Osteoblast (primary cell): ENCODE results near the gene FBXW7. TPM values are rescaled to one million over a fixed set of nuclear protein-coding genes. Genes with fewer than 3 reads are reported as not detected.

Experiments used
- DNase-seq: peaks from one replicate; pipeline ENCODE4 v3.0.0; 2011; ENCODE audit warnings: low spot score, mixed read lengths; ENCODE audit not compliant: insufficient read length; ENCODE audit errors: missing footprints
- H2AFZ ChIP-seq: 2 replicates; pipeline ENCODE4 v1.6.0; 2011; ENCODE audit warnings: mild to moderate bottlenecking, low read length
- H3K27ac ChIP-seq: 2 replicates; pipeline ENCODE4 v1.5.1; 2011; ENCODE audit warnings: mild to moderate bottlenecking, low read depth, low read length, moderate library complexity
- H3K27me3 ChIP-seq: 2 replicates; pipeline ENCODE4 v1.6.0; 2012; ENCODE audit warnings: mild to moderate bottlenecking, control low read depth, inconsistent platforms, low read length, moderate library complexity; ENCODE audit not compliant: insufficient read depth
- H3K36me3 ChIP-seq: 2 replicates; pipeline ENCODE4 v1.5.1; 2011; ENCODE audit warnings: mild to moderate bottlenecking, low read length, control low read depth, moderate library complexity; ENCODE audit not compliant: insufficient read depth
- H3K4me1 ChIP-seq: 2 replicates; pipeline ENCODE4 v1.5.1; 2011; ENCODE audit warnings: mild to moderate bottlenecking, low read length, control low read depth, moderate library complexity; ENCODE audit not compliant: insufficient read depth
- H3K4me2 ChIP-seq: 2 replicates; pipeline ENCODE4 v1.6.0; 2011; ENCODE audit warnings: mild to moderate bottlenecking, low read length; ENCODE audit not compliant: insufficient read depth
- H3K4me3 ChIP-seq: fragments of 200-600 bp; sonication (generic); 3 replicates; pipeline ENCODE4 v1.5.1; 2012; ENCODE audit warnings: mild to moderate bottlenecking, low read length, inconsistent platforms; ENCODE audit not compliant: insufficient read depth
- H3K79me2 ChIP-seq: 2 replicates; pipeline ENCODE4 v1.6.0; 2012; ENCODE audit warnings: mild to moderate bottlenecking, low read length, control low read depth, inconsistent platforms; ENCODE audit not compliant: insufficient read depth
- H3K9me3 ChIP-seq: 2 replicates; pipeline ENCODE4 v1.5.1; 2011; ENCODE audit warnings: low read depth, low read length, control low read depth
- H4K20me1 ChIP-seq: 2 replicates; pipeline ENCODE4 v1.6.0; 2012; ENCODE audit warnings: mild to moderate bottlenecking, low read length, control low read depth; ENCODE audit not compliant: insufficient read depth
- CTCF ChIP-seq: IDR thresholded peaks from 2 replicates; pipeline ENCODE4 v1.5.1; 2011; ENCODE audit warnings: mild to moderate bottlenecking, low read depth, low read length, moderate library complexity; ENCODE audit errors: extremely low read depth
- total RNA-seq: library from RNA; depleted of rRNA; stranded (reverse); fragments of >200 nt; gene quantifications from 2 replicates; pipeline ENCODE4 v1.2.3, GENCODE V29; 2012

The FBXW7 gene
- total RNA-seq, 1 donor: 74.9 TPM

- H3K4me2 ChIP-seq: no peak overlapping the region
- H3K27me3 ChIP-seq: no peaks in the 10 kb centered on the region
- no peak overlapping the region for H2AFZ ChIP-seq
- no peak overlapping the region for H3K4me3 ChIP-seq
- no peak for TF ChIP-seq CTCF
- no peaks in the 10 kb centered on the region for H3K9me3 ChIP-seq
- peaks cover 17% of the 10 kb centered on the region for H3K4me1 ChIP-seq
- peaks cover 46% of the 10 kb centered on the region for H3K79me2 ChIP-seq
- no peak for DNase-seq
- no peaks in the 10 kb centered on the region for H3K36me3 ChIP-seq
- peak overlapping the region; percentile 65 for H3K27ac ChIP-seq
- H4K20me1 ChIP-seq: peaks cover 3% of the 10 kb centered on the region
Observed at GRCh38 chr4:152478461-152479237, 57.2 kb downstream of the FBXW7 start.

GRCh38 chr4:152476796-152477195 lies 59.1 kb downstream of the FBXW7 start:
- Histone ChIP-seq H3K27ac (no peak overlapping the region), H3K27me3 (no peaks in the 10 kb centered on the region), H3K4me2 (no peak overlapping the region), H3K9me3 (no peaks in the 10 kb centered on the region), H3K4me3 (no peak overlapping the region), H3K79me2 (peaks cover 53% of the 10 kb centered on the region), H4K20me1 (peaks cover 3% of the 10 kb centered on the region), H2AFZ (no peak overlapping the region), H3K36me3 (no peaks in the 10 kb centered on the region), H3K4me1 (peaks cover 17% of the 10 kb centered on the region)
- TF ChIP-seq CTCF: no peak
- no peak for DNase-seq

- no peak overlapping the region for H2AFZ ChIP-seq
- H3K4me1 ChIP-seq: no peaks in the 10 kb centered on the region
- no peak overlapping the region for H3K27ac ChIP-seq
- no peak overlapping the region for H3K4me3 ChIP-seq
- peaks cover 48% of the 10 kb centered on the region for H3K79me2 ChIP-seq
- no peaks in the 10 kb centered on the region for H3K36me3 ChIP-seq
- no peaks in the 10 kb centered on the region for H3K9me3 ChIP-seq
- no peaks in the 10 kb centered on the region for H3K27me3 ChIP-seq
- no peak for TF ChIP-seq CTCF
- DNase-seq: no peak
- H3K4me2 ChIP-seq: no peak overlapping the region
- H4K20me1 ChIP-seq: no peaks in the 10 kb centered on the region
Observed at GRCh38 chr4:152471251-152471792, 64.6 kb downstream of the FBXW7 start.

- Histone ChIP-seq H3K4me2 (no peak overlapping the region), H3K79me2 (peaks cover 36% of the 10 kb centered on the region), H3K27me3 (no peaks in the 10 kb centered on the region), H4K20me1 (peaks cover 6% of the 10 kb centered on the region), H3K9me3 (no peaks in the 10 kb centered on the region), H2AFZ (no peak overlapping the region), H3K4me3 (no peak overlapping the region), H3K27ac (no peak overlapping the region), H3K4me1 (no peaks in the 10 kb centered on the region), H3K36me3 (no peaks in the 10 kb centered on the region)
- no peak for TF ChIP-seq CTCF
- no peak for DNase-seq
Observed at GRCh38 chr4:152468408-152468807, 67.5 kb downstream of the FBXW7 start.
